Measurements from ENCODE around the gene SLC35A4.

The SLC35A4 gene

GRCh38 chr5:140564196-140565023, at the start of gene SLC35A4, which contains the start of gene APBB3:
Gene SLC35A4, plus strand, starts transcription at chr5:140564828. Its CDS starts 2,342 bp downstream, at chr5:140567170.
Gene APBB3, minus strand, starts transcription at chr5:140564598. Its CDS starts 353 bp downstream, at chr5:140564245.
- no peaks in the 10 kb centered on the region for H3K27me3 Mint-ChIP-seq (ENCODE audit: low read depth, poor library complexity)
- no peak for TF ChIP-seq CTCF (IDR thresholded peaks at IDR 0.05)
- peak; percentile 90 for DNase-seq
- no peaks in the 10 kb centered on the region for H3K9me3 Mint-ChIP-seq
- H3K4me3 Mint-ChIP-seq, result peak within 1 kb of the TSS; percentile 94
- peaks cover 34% of the 10 kb centered on the region for H3K4me1 Mint-ChIP-seq
- H3K36me3 Mint-ChIP-seq (ENCODE audit: low read depth), result peaks cover 11% of the 10 kb centered on the region
- H3K27ac Mint-ChIP-seq, result peak within 1 kb of the TSS; percentile 70

- no peak for DNase-seq
- no peak for TF ChIP-seq CTCF (IDR thresholded peaks at IDR 0.05)
- no peak overlapping the region for H3K27ac Mint-ChIP-seq
- peaks cover 4% of the 10 kb centered on the region for H3K9me3 Mint-ChIP-seq
- no peak overlapping the region for H3K4me3 Mint-ChIP-seq
- H3K36me3 Mint-ChIP-seq (ENCODE audit: low read depth), result peaks cover 60% of the 10 kb centered on the region
- H3K27me3 Mint-ChIP-seq (ENCODE audit: low read depth, poor library complexity), result no peaks in the 10 kb centered on the region
- no peaks in the 10 kb centered on the region for H3K4me1 Mint-ChIP-seq
These were observed 40.6 kb upstream of the SLC35A4 start for GRCh38 chr5:140524003-140524402.

GRCh38 chr5:140540227-140540626, 24.4 kb upstream of the SLC35A4 start:
- peaks cover 69% of the 10 kb centered on the region for H3K36me3 Mint-ChIP-seq (ENCODE audit: low read depth)
- no peaks in the 10 kb centered on the region for H3K27me3 Mint-ChIP-seq (ENCODE audit: low read depth, poor library complexity)
- DNase-seq, result no peak
- H3K4me1 Mint-ChIP-seq, result no peaks in the 10 kb centered on the region
- no peak overlapping the region for H3K27ac Mint-ChIP-seq
- TF ChIP-seq CTCF (IDR thresholded peaks at IDR 0.05), result no peak
- no peaks in the 10 kb centered on the region for H3K9me3 Mint-ChIP-seq
- H3K4me3 Mint-ChIP-seq, result no peak overlapping the region

GRCh38 chr5:140542972-140543371, 21.7 kb upstream of the SLC35A4 start:
- no peak for TF ChIP-seq CTCF (IDR thresholded peaks at IDR 0.05)
- Mint-ChIP-seq H3K36me3 (ENCODE audit: low read depth) (peaks cover 50% of the 10 kb centered on the region), H3K4me3 (no peak overlapping the region), H3K4me1 (peaks cover 18% of the 10 kb centered on the region), H3K9me3 (no peaks in the 10 kb centered on the region), H3K27ac (no peak overlapping the region), H3K27me3 (ENCODE audit: low read depth, poor library complexity) (no peaks in the 10 kb centered on the region)
- DNase-seq, result no peak

GRCh38 chr5:140544986-140545385, 19.6 kb upstream of the SLC35A4 start:
- no peak for TF ChIP-seq CTCF (IDR thresholded peaks at IDR 0.05)
- Mint-ChIP-seq H3K36me3 (ENCODE audit: low read depth) (peaks cover 48% of the 10 kb centered on the region), H3K4me1 (peaks cover 31% of the 10 kb centered on the region), H3K4me3 (no peak overlapping the region), H3K27me3 (ENCODE audit: low read depth, poor library complexity) (no peaks in the 10 kb centered on the region), H3K27ac (peak overlapping the region; percentile 11), H3K9me3 (no peaks in the 10 kb centered on the region)
- DNase-seq, result no peak

- no peak overlapping the region for H3K4me3 Mint-ChIP-seq
- TF ChIP-seq CTCF (IDR thresholded peaks at IDR 0.05), result no peak
- H3K36me3 Mint-ChIP-seq (ENCODE audit: low read depth), result peaks cover 54% of the 10 kb centered on the region
- no peaks in the 10 kb centered on the region for H3K9me3 Mint-ChIP-seq
- H3K27me3 Mint-ChIP-seq (ENCODE audit: low read depth, poor library complexity), result no peaks in the 10 kb centered on the region
- no peak overlapping the region for H3K27ac Mint-ChIP-seq
- DNase-seq, result no peak
- H3K4me1 Mint-ChIP-seq, result peaks cover 31% of the 10 kb centered on the region
These were observed 19.0 kb upstream of the SLC35A4 start for GRCh38 chr5:140545606-140546005.

Measured in nephron progenitor cell (in vitro differentiated cells).